ENCODE data around the gene OVAAL.
A peak's percentile ranks its signal among the peaks of the same experiment; 100 is the strongest.
"Not testable (repeated sequence)": the region's sequence is repeated elsewhere in the genome, so short reads cannot be mapped to it uniquely, and the experiment has no call there.

OVAAL gene

GRCh38 chr1:180540697-180541594 lies 17.8 kb upstream of the OVAAL start:
- DNase-seq (ENCODE audit: low spot score): no peak

- DNase-seq (ENCODE audit: low spot score): peak; percentile 46
These were observed 16.5 kb upstream of the OVAAL start for GRCh38 chr1:180542113-180542837.

- DNase-seq (ENCODE audit: low spot score): no peak
These were observed 16.0 kb upstream of the OVAAL start for GRCh38 chr1:180542838-180543145.

GRCh38 chr1:180544050-180544449 lies 14.7 kb upstream of the OVAAL start:
- DNase-seq (ENCODE audit: low spot score): no peak

- DNase-seq (ENCODE audit: low spot score): no peak
These were observed 12.8 kb upstream of the OVAAL start for GRCh38 chr1:180545991-180546390.

GRCh38 chr1:180548686-180549317 lies 10.0 kb upstream of the OVAAL start:
- no peak for DNase-seq (ENCODE audit: low spot score)

GRCh38 chr1:180549770-180550169 lies 9.0 kb upstream of the OVAAL start:
- DNase-seq (ENCODE audit: low spot score): not testable (repeated sequence)

- no peak for DNase-seq (ENCODE audit: low spot score)
These were observed 8.5 kb upstream of the OVAAL start for GRCh38 chr1:180550241-180550640.

GRCh38 chr1:180551997-180552396 lies 6.8 kb upstream of the OVAAL start:
- DNase-seq (ENCODE audit: low spot score): no peak

GRCh38 chr1:180553046-180553445 lies 5.7 kb upstream of the OVAAL start:
- DNase-seq (ENCODE audit: low spot score): not testable (repeated sequence)

GRCh38 chr1:180555411-180555810 lies 3.4 kb upstream of the OVAAL start:
- DNase-seq (ENCODE audit: low spot score): no peak

- no peak for DNase-seq (ENCODE audit: low spot score)
These were observed 1.6 kb downstream of the OVAAL start for GRCh38 chr1:180560200-180560867.

- no peak for DNase-seq (ENCODE audit: low spot score)
These were observed 2.3 kb downstream of the OVAAL start for GRCh38 chr1:180560868-180561600.

GRCh38 chr1:180562640-180563025 lies 3.9 kb downstream of the OVAAL start:
- no peak for DNase-seq (ENCODE audit: low spot score)

- no peak for DNase-seq (ENCODE audit: low spot score)
These were observed 4.5 kb downstream of the OVAAL start for GRCh38 chr1:180563026-180563827.

GRCh38 chr1:180565121-180565871 lies 6.5 kb downstream of the OVAAL start:
- DNase-seq (ENCODE audit: low spot score): no peak

- DNase-seq (ENCODE audit: low spot score): no peak
These were observed 7.3 kb downstream of the OVAAL start for GRCh38 chr1:180566026-180566425.

GRCh38 chr1:180566495-180566894 lies 7.7 kb downstream of the OVAAL start:
- DNase-seq (ENCODE audit: low spot score): no peak

- no peak for DNase-seq (ENCODE audit: low spot score)
These were observed 8.9 kb downstream of the OVAAL start for GRCh38 chr1:180567654-180568053.

GRCh38 chr1:180568184-180568583 lies 9.4 kb downstream of the OVAAL start:
- no peak for DNase-seq (ENCODE audit: low spot score)

Measured in iPS-NIHi11 (cell line).